ENCODE data around the gene CBFA2T3. TPM values are rescaled to one million over a fixed set of nuclear protein-coding genes. Genes with fewer than 3 reads are reported as not detected.

Gene CBFA2T3
- total RNA-seq, 4 donors from 2014 or later = 3.5 to 35.5 (median 6.8) TPM

GRCh38 chr16:88842308-88842756, 134.7 kb downstream of the CBFA2T3 start:
- Histone ChIP-seq H3K9me3 (no peaks in the 10 kb centered on the region), H3K36me3 (peaks cover 0 to 20% (median 0%) of the 10 kb centered on the region in 3 donors), H3K4me3 (no peak overlapping the region), H3K27me3 (no peaks in the 10 kb centered on the region), H3K27ac (no peak overlapping the region), H3K4me1 (no peaks in the 10 kb centered on the region)
- no peak for TF ChIP-seq CTCF (IDR thresholded peaks at IDR 0.05)
- no peak for TF ChIP-seq POLR2A (IDR thresholded peaks at IDR 0.05)
- no peak for DNase-seq

- no peak for TF ChIP-seq CTCF (IDR thresholded peaks at IDR 0.05)
- H3K27me3 ChIP-seq = no peaks in the 10 kb centered on the region
- H3K27ac ChIP-seq = no peak overlapping the region
- H3K36me3 ChIP-seq = peaks cover 0 to 20% (median 0%) of the 10 kb centered on the region in 3 donors
- no peaks in the 10 kb centered on the region for H3K4me1 ChIP-seq
- H3K4me3 ChIP-seq = no peak overlapping the region
- no peaks in the 10 kb centered on the region for H3K9me3 ChIP-seq
- no peak for DNase-seq
These were observed 135.3 kb downstream of the CBFA2T3 start for GRCh38 chr16:88841521-88842307.

GRCh38 chr16:88840600-88841215, 136.3 kb downstream of the CBFA2T3 start:
- TF ChIP-seq CTCF (IDR thresholded peaks at IDR 0.05) = no peak
- TF ChIP-seq POLR2A (IDR thresholded peaks at IDR 0.05) = no peak
- H3K9me3 ChIP-seq = no peaks in the 10 kb centered on the region
- no peak overlapping the region for H3K4me3 ChIP-seq

GRCh38 chr16:88839745-88840599, 137.0 kb downstream of the CBFA2T3 start:
- H3K4me3 ChIP-seq = no peak overlapping the region
- no peaks in the 10 kb centered on the region for H3K9me3 ChIP-seq
- TF ChIP-seq POLR2A (IDR thresholded peaks at IDR 0.05) (no peak), CTCF (IDR thresholded peaks at IDR 0.05) (no peak)
- H3K27ac ChIP-seq = no peak overlapping the region
- peaks cover 0 to 27% (median 0%) of the 10 kb centered on the region in 3 donors for H3K36me3 ChIP-seq
- no peak for DNase-seq
- no peaks in the 10 kb centered on the region for H3K4me1 ChIP-seq
- H3K27me3 ChIP-seq = no peaks in the 10 kb centered on the region

More at GRCh38 chr16:88840600-88841215, 136.3 kb downstream of the CBFA2T3 start:
- Histone ChIP-seq H3K4me1 (no peaks in the 10 kb centered on the region), H3K36me3 (peaks cover 0 to 20% (median 0%) of the 10 kb centered on the region in 3 donors), H3K27me3 (no peaks in the 10 kb centered on the region), H3K27ac (no peak overlapping the region)
- no peak for DNase-seq

GRCh38 chr16:88839026-88839529, 137.9 kb downstream of the CBFA2T3 start:
- H3K4me1 ChIP-seq = no peaks in the 10 kb centered on the region
- H3K4me3 ChIP-seq = no peak overlapping the region
- TF ChIP-seq CTCF (IDR thresholded peaks at IDR 0.05) = no peak
- no peak for TF ChIP-seq POLR2A (IDR thresholded peaks at IDR 0.05)
- H3K27me3 ChIP-seq = no peaks in the 10 kb centered on the region
- H3K27ac ChIP-seq = no peak overlapping the region
- DNase-seq = no peak
- H3K9me3 ChIP-seq = no peaks in the 10 kb centered on the region
- H3K36me3 ChIP-seq = peaks cover 0 to 29% (median 0%) of the 10 kb centered on the region in 3 donors
